Coronary artery (tissue), 2 donors: ENCODE measurements around the gene ST3GAL4.
"Not testable (repeated sequence)": the region's sequence is repeated elsewhere in the genome, so short reads cannot be mapped to it uniquely, and the experiment has no call there.

Source experiments
- DNase-seq: peaks from one replicate; pipeline ENCODE4 v3.0.0-alpha.2; 2017; ENCODE audit warnings: low spot score
- H3K27ac ChIP-seq, 2 donors: fragments of 200-600 bp; sonication (generic); one replicate each; pipeline ENCODE4 v1.5.1; 2016 to 2019
- H3K4me3 ChIP-seq: fragments of 200-600 bp; sonication (generic); 2 replicates; pipeline ENCODE4 v1.5.1; 2016; ENCODE audit warnings: mild to moderate bottlenecking, moderate library complexity
- TF ChIP-seq, protein P1 (sequence below): fragments of 200-600 bp; sonication (generic); IDR thresholded peaks from one replicate; pipeline ENCODE4 v1.5.1; 2019; ENCODE audit warnings: antibody characterized with exemption

ST3GAL4 gene

DNA sequence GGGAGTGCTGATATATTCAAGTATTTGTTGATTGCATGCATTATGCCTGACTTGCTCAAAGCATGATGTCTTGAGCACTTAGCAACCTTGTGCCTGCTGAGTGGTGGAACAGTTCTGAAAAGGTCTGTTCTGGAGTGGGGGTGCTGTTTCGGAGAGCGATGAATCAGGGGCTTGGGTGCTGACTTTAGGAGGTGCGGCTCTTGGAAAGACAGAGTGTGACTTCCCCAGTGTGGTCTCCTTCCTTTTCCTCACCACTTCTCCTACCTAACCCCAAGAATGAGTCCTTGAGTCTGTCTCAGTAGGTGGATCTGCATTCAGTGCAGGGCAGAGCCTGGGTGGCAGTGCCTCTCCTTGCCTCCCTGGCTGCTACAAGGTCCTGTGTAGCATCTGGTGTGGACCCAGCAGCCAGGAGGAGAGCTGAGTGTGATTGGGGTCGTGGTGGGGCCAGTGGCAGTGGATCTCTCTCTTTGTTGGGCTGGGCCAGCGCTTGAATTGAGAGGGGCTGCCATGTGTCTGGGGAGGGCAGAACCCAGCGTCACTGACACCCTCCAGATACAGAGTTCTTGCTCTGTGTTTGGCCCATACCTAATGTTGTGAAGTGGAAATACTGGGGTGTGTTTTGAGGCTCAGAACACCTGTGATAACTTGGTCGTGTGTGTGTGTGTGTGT lies 35.9 kb downstream of the ST3GAL4 start:
- Histone ChIP-seq H3K4me3 (no peak overlapping the region), H3K27ac (peak overlapping the region in 1 of 2 donors; percentile 24)
- TF ChIP-seq, protein P1, sequence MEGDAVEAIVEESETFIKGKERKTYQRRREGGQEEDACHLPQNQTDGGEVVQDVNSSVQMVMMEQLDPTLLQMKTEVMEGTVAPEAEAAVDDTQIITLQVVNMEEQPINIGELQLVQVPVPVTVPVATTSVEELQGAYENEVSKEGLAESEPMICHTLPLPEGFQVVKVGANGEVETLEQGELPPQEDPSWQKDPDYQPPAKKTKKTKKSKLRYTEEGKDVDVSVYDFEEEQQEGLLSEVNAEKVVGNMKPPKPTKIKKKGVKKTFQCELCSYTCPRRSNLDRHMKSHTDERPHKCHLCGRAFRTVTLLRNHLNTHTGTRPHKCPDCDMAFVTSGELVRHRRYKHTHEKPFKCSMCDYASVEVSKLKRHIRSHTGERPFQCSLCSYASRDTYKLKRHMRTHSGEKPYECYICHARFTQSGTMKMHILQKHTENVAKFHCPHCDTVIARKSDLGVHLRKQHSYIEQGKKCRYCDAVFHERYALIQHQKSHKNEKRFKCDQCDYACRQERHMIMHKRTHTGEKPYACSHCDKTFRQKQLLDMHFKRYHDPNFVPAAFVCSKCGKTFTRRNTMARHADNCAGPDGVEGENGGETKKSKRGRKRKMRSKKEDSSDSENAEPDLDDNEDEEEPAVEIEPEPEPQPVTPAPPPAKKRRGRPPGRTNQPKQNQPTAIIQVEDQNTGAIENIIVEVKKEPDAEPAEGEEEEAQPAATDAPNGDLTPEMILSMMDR: no peak
- DNase-seq: no peak

DNA sequence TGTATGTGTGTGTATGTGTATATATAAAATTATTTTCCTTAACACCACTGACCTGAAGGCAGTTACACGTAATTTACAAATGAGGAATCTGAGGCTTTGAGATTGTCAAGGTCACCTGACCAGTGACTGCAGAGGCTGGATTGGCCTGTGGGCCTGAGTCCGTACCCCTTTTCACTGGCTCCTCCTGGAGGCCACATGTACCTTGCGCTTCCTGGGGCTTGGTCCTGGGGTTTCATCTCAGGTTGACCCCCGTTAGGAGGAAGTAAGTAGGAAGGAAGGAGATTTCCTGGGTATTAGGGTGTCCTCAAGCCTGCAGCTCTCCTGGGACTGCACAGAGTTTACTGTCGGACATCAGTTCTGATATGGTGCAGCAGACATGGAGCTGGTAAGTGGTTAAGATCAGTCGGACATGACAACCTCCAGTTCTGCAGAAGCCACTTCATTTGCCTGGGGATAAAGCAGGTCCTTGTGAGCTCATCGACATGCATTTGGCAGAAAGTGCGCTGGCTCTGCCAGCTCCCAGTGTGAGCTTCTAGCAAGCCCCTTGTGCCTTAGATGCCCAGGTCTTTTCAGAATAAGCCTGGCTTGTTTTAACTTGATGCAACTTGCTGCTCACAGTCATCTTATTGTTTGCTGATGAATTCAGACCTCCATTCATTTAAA lies 36.6 kb downstream of the ST3GAL4 start:
- Histone ChIP-seq H3K4me3 (no peak overlapping the region), H3K27ac (peak overlapping the region in 1 of 2 donors; percentile 16)
- no peak for DNase-seq
- TF ChIP-seq, protein P1: no peak

DNA sequence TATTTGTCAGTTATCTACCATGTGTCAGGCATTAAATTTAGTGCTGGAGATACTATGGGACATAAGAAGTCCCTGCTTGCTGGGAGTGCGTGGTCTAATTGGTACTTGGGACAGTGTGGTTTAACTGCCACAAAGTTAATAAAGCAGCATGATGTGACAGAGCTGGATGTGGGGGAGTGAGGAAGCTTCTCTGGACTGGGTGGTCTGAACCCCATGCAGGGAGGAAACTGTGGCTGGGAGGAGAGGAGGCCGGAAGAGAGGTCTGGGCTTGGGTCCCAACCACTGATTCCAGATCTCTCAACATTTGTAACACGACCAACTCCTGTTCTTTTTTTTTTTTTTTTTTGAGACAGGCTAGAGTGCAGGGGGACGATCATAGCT lies 37.1 kb downstream of the ST3GAL4 start:
- H3K27ac ChIP-seq: no peak overlapping the region
- DNase-seq: no peak
- TF ChIP-seq, protein P1: no peak
- no peak overlapping the region for H3K4me3 ChIP-seq

DNA sequence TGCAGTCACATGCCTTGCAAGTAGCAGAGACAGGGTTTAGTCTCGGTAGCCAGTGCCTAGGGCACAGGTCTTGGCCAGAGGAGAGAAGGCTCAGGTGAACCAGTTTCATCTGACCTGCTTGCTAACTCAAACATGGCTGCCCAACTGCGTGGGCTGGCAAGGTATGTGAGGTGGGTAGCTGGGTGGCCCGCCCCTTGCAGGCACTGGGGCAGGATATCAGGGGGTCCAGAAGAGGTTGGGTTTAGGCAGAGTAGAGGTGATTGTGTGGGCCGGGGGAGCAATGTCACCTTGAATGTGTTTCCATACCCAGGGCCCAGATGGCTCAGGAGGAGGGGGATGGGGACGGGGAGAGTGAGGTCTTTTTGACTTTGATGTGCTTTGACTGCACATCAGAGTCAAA lies 37.7 kb downstream of the ST3GAL4 start:
- TF ChIP-seq, protein P1: no peak
- DNase-seq: no peak
- H3K27ac ChIP-seq: peak overlapping the region in 1 of 2 donors; percentile 45
- H3K4me3 ChIP-seq: no peak overlapping the region

GRCh38 chr11:126394036-126394435 lies 38.5 kb downstream of the ST3GAL4 start:
- no peak overlapping the region for H3K4me3 ChIP-seq
- TF ChIP-seq, protein P1: no peak
- peak overlapping the region in 1 of 2 donors; percentile 45 for H3K27ac ChIP-seq
- DNase-seq: no peak

- H3K4me3 ChIP-seq, DNase-seq: not testable (repeated sequence)
- peak overlapping the region in 1 of 2 donors; percentile 8 for H3K27ac ChIP-seq
Measured at GRCh38 chr11:126394634-126395072, 39.2 kb downstream of the ST3GAL4 start.

GRCh38 chr11:126395784-126396183 lies 40.3 kb downstream of the ST3GAL4 start:
- H3K4me3 ChIP-seq, DNase-seq, H3K27ac ChIP-seq: not testable (repeated sequence)

DNA sequence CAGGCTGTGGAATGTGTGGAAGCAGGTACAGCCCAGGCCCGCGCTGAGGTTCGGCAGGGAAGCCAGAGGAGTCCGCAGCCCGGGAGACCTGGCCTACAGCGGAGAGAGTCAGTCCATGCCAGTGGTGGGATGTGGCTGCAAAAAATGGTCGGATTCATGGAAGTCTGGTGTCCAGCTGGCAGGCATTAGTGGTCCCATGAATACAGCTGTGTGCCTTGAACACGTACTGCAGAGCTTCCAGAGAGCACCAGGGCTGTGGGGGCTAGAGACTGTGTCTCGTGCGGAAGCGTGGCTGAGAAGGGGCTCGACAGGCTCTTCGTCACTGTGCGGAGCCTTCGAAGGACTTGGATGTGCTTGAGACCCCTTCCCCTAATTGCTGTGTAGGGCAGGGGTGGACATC lies 40.8 kb downstream of the ST3GAL4 start:
- H3K27ac ChIP-seq: peak overlapping the region in 1 of 2 donors; percentile 61
- H3K4me3 ChIP-seq, DNase-seq: not testable (repeated sequence)
